Endothelial cell (in vitro differentiated cells): Measurements from ENCODE around the gene NR1H4. TPM values are rescaled to one million over a fixed set of nuclear protein-coding genes. Genes with fewer than 3 reads are reported as not detected.

Experiments used
- DNase-seq: peaks from one replicate; pipeline ENCODE4 v3.0.0; 2021; ENCODE audit warnings: low spot score
- H3K27ac Mint-ChIP-seq: one replicate; pipeline ENCODE4 v1.8.0; 2021; ENCODE audit warnings: mixed read lengths, inconsistent platforms; ENCODE audit not compliant: unreplicated experiment
- H3K27me3 Mint-ChIP-seq: one replicate; pipeline ENCODE4 v1.8.0; 2021; ENCODE audit warnings: mild to moderate bottlenecking, moderate library complexity, mixed read lengths, inconsistent platforms; ENCODE audit not compliant: unreplicated experiment
- H3K36me3 Mint-ChIP-seq: one replicate; pipeline ENCODE4 v1.8.0; 2021; ENCODE audit warnings: mild to moderate bottlenecking, low read depth, mixed read lengths, inconsistent platforms; ENCODE audit not compliant: unreplicated experiment
- H3K4me1 Mint-ChIP-seq: one replicate; pipeline ENCODE4 v1.8.0; 2021; ENCODE audit warnings: mild to moderate bottlenecking, mixed read lengths, inconsistent platforms; ENCODE audit not compliant: unreplicated experiment
- H3K4me3 Mint-ChIP-seq: one replicate; pipeline ENCODE4 v1.8.0; 2021; ENCODE audit warnings: mild to moderate bottlenecking, mixed read lengths, inconsistent platforms; ENCODE audit not compliant: unreplicated experiment
- H3K9me3 Mint-ChIP-seq: one replicate; pipeline ENCODE4 v1.8.0; 2021; ENCODE audit warnings: mixed read lengths, inconsistent platforms; ENCODE audit not compliant: unreplicated experiment
- total RNA-seq: library from RNA; stranded (reverse); fragmentation: NEBNext Ultra II Directional; extraction: Animal tissue kit (Norgen Biotek cat#: 25700); gene quantifications from one replicate; pipeline ENCODE4 v1.2.1, GENCODE V29; 2021; ENCODE audit not compliant: unreplicated experiment
- TF ChIP-seq, protein P1 (sequence below): fragments of 200-600 bp; sonication (generic); IDR thresholded peaks from one replicate; pipeline ENCODE4 v1.5.0; 2021; ENCODE audit warnings: antibody characterized with exemption; ENCODE audit not compliant: unreplicated experiment

NR1H4 gene
- total RNA-seq, 1 donor from 2014 or later = not detected

GRCh38 chr12:100504804-100505203 is 31.1 kb downstream of the NR1H4 start:
- H3K4me3 Mint-ChIP-seq = no peak overlapping the region
- H3K27ac Mint-ChIP-seq = no peak overlapping the region
- no peaks in the 10 kb centered on the region for H3K36me3 Mint-ChIP-seq
- TF ChIP-seq, protein P1, sequence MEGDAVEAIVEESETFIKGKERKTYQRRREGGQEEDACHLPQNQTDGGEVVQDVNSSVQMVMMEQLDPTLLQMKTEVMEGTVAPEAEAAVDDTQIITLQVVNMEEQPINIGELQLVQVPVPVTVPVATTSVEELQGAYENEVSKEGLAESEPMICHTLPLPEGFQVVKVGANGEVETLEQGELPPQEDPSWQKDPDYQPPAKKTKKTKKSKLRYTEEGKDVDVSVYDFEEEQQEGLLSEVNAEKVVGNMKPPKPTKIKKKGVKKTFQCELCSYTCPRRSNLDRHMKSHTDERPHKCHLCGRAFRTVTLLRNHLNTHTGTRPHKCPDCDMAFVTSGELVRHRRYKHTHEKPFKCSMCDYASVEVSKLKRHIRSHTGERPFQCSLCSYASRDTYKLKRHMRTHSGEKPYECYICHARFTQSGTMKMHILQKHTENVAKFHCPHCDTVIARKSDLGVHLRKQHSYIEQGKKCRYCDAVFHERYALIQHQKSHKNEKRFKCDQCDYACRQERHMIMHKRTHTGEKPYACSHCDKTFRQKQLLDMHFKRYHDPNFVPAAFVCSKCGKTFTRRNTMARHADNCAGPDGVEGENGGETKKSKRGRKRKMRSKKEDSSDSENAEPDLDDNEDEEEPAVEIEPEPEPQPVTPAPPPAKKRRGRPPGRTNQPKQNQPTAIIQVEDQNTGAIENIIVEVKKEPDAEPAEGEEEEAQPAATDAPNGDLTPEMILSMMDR = no peak
- no peaks in the 10 kb centered on the region for H3K27me3 Mint-ChIP-seq
- no peaks in the 10 kb centered on the region for H3K9me3 Mint-ChIP-seq
- no peak for DNase-seq
- no peaks in the 10 kb centered on the region for H3K4me1 Mint-ChIP-seq

GRCh38 chr12:100508751-100509150 is 35.1 kb downstream of the NR1H4 start:
- Mint-ChIP-seq H3K4me1 (no peaks in the 10 kb centered on the region), H3K9me3 (no peaks in the 10 kb centered on the region), H3K36me3 (no peaks in the 10 kb centered on the region), H3K27ac (no peak overlapping the region), H3K27me3 (no peaks in the 10 kb centered on the region), H3K4me3 (no peak overlapping the region)
- TF ChIP-seq, protein P1 = no peak
- DNase-seq = no peak

- TF ChIP-seq, protein P1 = no peak
- H3K27me3 Mint-ChIP-seq = no peaks in the 10 kb centered on the region
- H3K4me3 Mint-ChIP-seq = no peak overlapping the region
- DNase-seq = no peak
- H3K9me3 Mint-ChIP-seq = no peaks in the 10 kb centered on the region
- no peaks in the 10 kb centered on the region for H3K36me3 Mint-ChIP-seq
- H3K4me1 Mint-ChIP-seq = no peaks in the 10 kb centered on the region
- H3K27ac Mint-ChIP-seq = no peak overlapping the region
These were observed 39.0 kb downstream of the NR1H4 start for GRCh38 chr12:100512692-100513091.

GRCh38 chr12:100515968-100516367 is 42.3 kb downstream of the NR1H4 start:
- no peaks in the 10 kb centered on the region for H3K9me3 Mint-ChIP-seq
- TF ChIP-seq, protein P1 = no peak
- H3K4me3 Mint-ChIP-seq = no peak overlapping the region
- no peaks in the 10 kb centered on the region for H3K36me3 Mint-ChIP-seq
- no peaks in the 10 kb centered on the region for H3K27me3 Mint-ChIP-seq
- H3K4me1 Mint-ChIP-seq = no peaks in the 10 kb centered on the region
- DNase-seq = no peak
- no peak overlapping the region for H3K27ac Mint-ChIP-seq

DNA sequence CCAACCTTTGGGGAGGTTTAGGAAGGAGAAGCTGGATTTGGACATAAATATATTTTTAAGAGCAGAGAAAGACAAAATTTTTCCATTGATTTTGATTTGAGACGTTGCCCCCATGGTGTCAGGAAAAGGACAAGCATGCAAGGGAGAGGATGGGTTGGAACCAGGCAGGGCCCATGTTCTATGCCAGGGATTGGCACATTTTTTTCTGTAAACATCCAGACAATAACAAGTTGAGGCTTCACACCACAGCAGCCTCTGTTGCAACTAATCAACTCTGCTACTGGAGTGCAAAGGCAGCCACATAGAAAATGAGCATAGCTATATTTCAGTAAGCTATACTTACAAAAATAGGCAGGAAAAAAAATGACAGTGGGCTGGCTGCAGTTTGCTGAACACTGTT is 44.7 kb downstream of the NR1H4 start:
- TF ChIP-seq, protein P1 = no peak
- H3K4me3 Mint-ChIP-seq = no peak overlapping the region

More for the DNA sequence above, 44.7 kb downstream of the NR1H4 start:
- Mint-ChIP-seq H3K27ac (no peak overlapping the region), H3K27me3 (no peaks in the 10 kb centered on the region), H3K36me3 (no peaks in the 10 kb centered on the region), H3K4me1 (no peaks in the 10 kb centered on the region), H3K9me3 (no peaks in the 10 kb centered on the region)
- no peak for DNase-seq
